MCF 10A (cell line): ENCODE measurements around the gene SLC25A39. TPM values are rescaled to one million over a fixed set of nuclear protein-coding genes. Genes with fewer than 3 reads are reported as not detected.

Experiments
- BruUV-seq: library from RNA; stranded (reverse); fragments of 400-500 nt; replicated peaks from 2 replicates; lab custom pipeline; 2021; lab: Mats Ljungman, UMichigan
- CTCF ChIA-PET: fragments of 300-600 bp; sonication (Branson Sonifier 250); formaldehyde crosslinking; extraction: SDS; loops from one replicate; lab custom pipeline; 2021; ENCODE audit warnings: antibody characterized with exemption, inconsistent platforms; lab: Yijun Ruan, JAX
- POLR2A ChIA-PET: fragments of 300-600, 350-650 bp; sonication (Branson Sonifier 250); formaldehyde crosslinking; extraction: SDS; loops from one replicate; lab custom pipeline; 2020; ENCODE audit warnings: antibody characterized with exemption, inconsistent platforms; lab: Yijun Ruan, JAX
- DNase-seq: peaks from one replicate; pipeline ENCODE4 v3.0.0-alpha.2; 2018; ENCODE audit not compliant: unreplicated experiment
- H3K27ac Mint-ChIP-seq: one replicate; pipeline ENCODE4 v1.8.0; 2022; ENCODE audit warnings: mild to moderate bottlenecking, low read depth, mixed read lengths; ENCODE audit not compliant: unreplicated experiment
- H3K27me3 Mint-ChIP-seq: one replicate; pipeline ENCODE4 v1.8.0; 2022; ENCODE audit warnings: mixed read lengths; ENCODE audit not compliant: insufficient read depth, unreplicated experiment
- H3K36me3 Mint-ChIP-seq: one replicate; pipeline ENCODE4 v1.8.0; 2022; ENCODE audit warnings: mild to moderate bottlenecking, moderate library complexity, mixed read lengths; ENCODE audit not compliant: insufficient read depth, unreplicated experiment
- H3K4me1 Mint-ChIP-seq: one replicate; pipeline ENCODE4 v1.8.0; 2022; ENCODE audit warnings: mixed read lengths; ENCODE audit not compliant: insufficient read depth, unreplicated experiment
- H3K4me3 Mint-ChIP-seq: one replicate; pipeline ENCODE4 v1.8.0; 2022; ENCODE audit warnings: mild to moderate bottlenecking, moderate library complexity, mixed read lengths; ENCODE audit not compliant: unreplicated experiment
- H3K9me3 Mint-ChIP-seq: one replicate; pipeline ENCODE4 v1.8.0; 2022; ENCODE audit warnings: mixed read lengths; ENCODE audit not compliant: unreplicated experiment
- intact Hi-C: fragments of 100-400 bp; cut with micrococcal nuclease; formaldehyde crosslinking; loops from 2 replicates; pipeline ENCODE4 v1.14.1; 2022
- total RNA-seq: library from RNA; stranded (reverse); gene quantifications from 2 replicates; pipeline ENCODE4 v1.2.3, GENCODE V29; 2022
- TF ChIP-seq, protein P1 (sequence below): fragments of 200-600 bp; IDR thresholded peaks from one replicate; pipeline ENCODE4 v1.8.0; 2022; ENCODE audit warnings: antibody characterized with exemption, mild to moderate bottlenecking; ENCODE audit not compliant: unreplicated experiment

The SLC25A39 gene
- total RNA-seq, 1 experiment from 2014 or later: 157 TPM

DNA sequence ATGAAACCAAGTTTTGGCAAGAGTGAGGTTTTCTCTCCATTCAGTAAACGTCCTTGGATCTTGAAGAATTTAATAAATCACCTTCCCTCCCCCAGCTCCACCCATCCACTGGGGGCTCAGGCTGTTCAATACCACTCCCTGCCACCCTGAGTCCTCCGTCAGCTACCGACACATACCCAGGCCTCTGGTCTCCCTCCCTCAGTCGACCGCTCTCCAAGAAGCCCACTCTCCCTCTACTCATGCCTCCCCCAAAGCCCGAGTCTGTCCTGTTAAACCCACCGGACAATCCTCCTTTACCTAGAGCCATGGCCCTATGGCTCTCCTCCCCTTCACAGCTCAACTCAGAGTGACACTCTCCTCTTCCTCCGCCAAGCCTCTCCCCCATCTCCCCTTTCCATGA is 37.0 kb downstream of the SLC25A39 start:
- Mint-ChIP-seq H3K9me3 (no peaks in the 10 kb centered on the region), H3K36me3 (no peaks in the 10 kb centered on the region), H3K27ac (no peak overlapping the region), H3K4me1 (no peaks in the 10 kb centered on the region), H3K4me3 (no peak overlapping the region), H3K27me3 (peaks cover 17% of the 10 kb centered on the region)
- no TSS peak for BruUV-seq
- intact Hi-C loops: no loop called here
- TF ChIP-seq, protein P1, sequence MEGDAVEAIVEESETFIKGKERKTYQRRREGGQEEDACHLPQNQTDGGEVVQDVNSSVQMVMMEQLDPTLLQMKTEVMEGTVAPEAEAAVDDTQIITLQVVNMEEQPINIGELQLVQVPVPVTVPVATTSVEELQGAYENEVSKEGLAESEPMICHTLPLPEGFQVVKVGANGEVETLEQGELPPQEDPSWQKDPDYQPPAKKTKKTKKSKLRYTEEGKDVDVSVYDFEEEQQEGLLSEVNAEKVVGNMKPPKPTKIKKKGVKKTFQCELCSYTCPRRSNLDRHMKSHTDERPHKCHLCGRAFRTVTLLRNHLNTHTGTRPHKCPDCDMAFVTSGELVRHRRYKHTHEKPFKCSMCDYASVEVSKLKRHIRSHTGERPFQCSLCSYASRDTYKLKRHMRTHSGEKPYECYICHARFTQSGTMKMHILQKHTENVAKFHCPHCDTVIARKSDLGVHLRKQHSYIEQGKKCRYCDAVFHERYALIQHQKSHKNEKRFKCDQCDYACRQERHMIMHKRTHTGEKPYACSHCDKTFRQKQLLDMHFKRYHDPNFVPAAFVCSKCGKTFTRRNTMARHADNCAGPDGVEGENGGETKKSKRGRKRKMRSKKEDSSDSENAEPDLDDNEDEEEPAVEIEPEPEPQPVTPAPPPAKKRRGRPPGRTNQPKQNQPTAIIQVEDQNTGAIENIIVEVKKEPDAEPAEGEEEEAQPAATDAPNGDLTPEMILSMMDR: no peak
- ChIA-PET CTCF (interaction anchor here (0.6 kb wide), 2 partner anchors 14 to 120 kb away, joined by 3 read pairs; no protein-coding TSS in a partner anchor), POLR2A (no interaction called here)
- no peak for DNase-seq

DNA sequence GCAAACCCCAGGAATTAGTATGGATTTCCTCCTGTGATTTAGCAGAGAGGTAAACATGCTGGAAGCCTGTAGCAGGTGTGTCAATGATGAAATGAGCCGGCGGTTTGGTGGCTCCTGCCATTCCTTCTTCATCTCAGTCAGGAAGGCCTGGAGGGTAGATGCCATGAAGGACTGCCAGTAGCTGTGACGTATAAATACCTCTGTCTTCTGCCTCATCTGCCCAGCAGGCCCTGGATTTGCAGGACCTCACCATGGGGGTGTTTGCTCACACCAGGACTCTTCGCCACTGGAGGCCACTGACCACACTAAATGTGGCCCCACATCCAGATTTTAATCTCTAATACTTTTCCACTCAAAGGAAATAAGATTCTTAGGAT is 40.6 kb downstream of the SLC25A39 start:
- Mint-ChIP-seq H3K4me1 (no peaks in the 10 kb centered on the region), H3K9me3 (no peaks in the 10 kb centered on the region), H3K27ac (no peak overlapping the region), H3K27me3 (peaks cover 17% of the 10 kb centered on the region), H3K36me3 (no peaks in the 10 kb centered on the region), H3K4me3 (no peak overlapping the region)
- no TSS peak for BruUV-seq
- ChIA-PET CTCF (no interaction called here), POLR2A (interaction anchor here (0.6 kb wide), 1 partner anchor 466 kb away, joined by 3 read pairs; no protein-coding TSS in a partner anchor)
- no peak for DNase-seq
- intact Hi-C loops: no loop called here
- TF ChIP-seq, protein P1: no peak

GRCh38 chr17:44283344-44284023 is 41.1 kb downstream of the SLC25A39 start:
- CTCF ChIA-PET: no interaction called here
- no TSS peak for BruUV-seq
- TF ChIP-seq, protein P1: no peak
- POLR2A ChIA-PET: no interaction called here
- H3K36me3 Mint-ChIP-seq: no peaks in the 10 kb centered on the region
- no peak overlapping the region for H3K27ac Mint-ChIP-seq
- DNase-seq: no peak
- H3K27me3 Mint-ChIP-seq: peaks cover 12% of the 10 kb centered on the region
- no peak overlapping the region for H3K4me3 Mint-ChIP-seq
- no peaks in the 10 kb centered on the region for H3K4me1 Mint-ChIP-seq
- intact Hi-C loops: no loop called here
- no peaks in the 10 kb centered on the region for H3K9me3 Mint-ChIP-seq

- CTCF ChIA-PET: interaction anchor here (0.6 kb wide), 1 partner anchor 35 kb away, joined by 3 read pairs; no protein-coding TSS in a partner anchor
- DNase-seq: no peak
- Mint-ChIP-seq H3K27ac (no peak overlapping the region), H3K4me3 (no peak overlapping the region), H3K27me3 (no peaks in the 10 kb centered on the region), H3K4me1 (no peaks in the 10 kb centered on the region), H3K9me3 (no peaks in the 10 kb centered on the region), H3K36me3 (no peaks in the 10 kb centered on the region)
- no TSS peak for BruUV-seq
- TF ChIP-seq, protein P1: no peak
- intact Hi-C loops: no loop called here
- POLR2A ChIA-PET: interaction anchor here (1.4 kb wide), 1 partner anchor 10 kb away, joined by 5 read pairs; no protein-coding TSS in a partner anchor
Observed at GRCh38 chr17:44282264-44282663, 42.4 kb downstream of the SLC25A39 start.
